Melanocyte of skin (primary cell): ENCODE data around the gene FCRL1. TPM values are rescaled to one million over a fixed set of nuclear protein-coding genes. Genes with fewer than 3 reads are reported as not detected.

Source experiments
- small RNA-seq, 2 donors: library from RNA; depleted of rRNA; stranded (forward); fragments of <200 nt; gene quantifications; one replicate each; pipeline ENCODE3, GENCODE V24; 2012
- total RNA-seq, 2 donors: library from RNA; depleted of rRNA; stranded (reverse); fragments of >200 nt; gene quantifications; 2 replicates each; pipeline ENCODE4 v1.2.3, GENCODE V29; 2012

Gene FCRL1
- total RNA-seq: not detected

GRCh38 chr1:157819896-157820295, at the start of gene FCRL1:
TSS of gene FCRL1 (minus strand) at chr1:157820120. CDS start at chr1:157820037, 83 bp downstream.

GRCh38 chr1:157841708-157842107, 21.8 kb upstream of the FCRL1 start, which contains the start of gene CD5L:
TSS of gene CD5L (minus strand) at chr1:157841808. CDS start at chr1:157841701, 107 bp downstream.

GRCh38 chr1:157776971-157777391, 42.9 kb downstream of the FCRL1 start, which contains the start of gene FCRL2:
TSS of gene FCRL2 (minus strand) at chr1:157777132. CDS start at chr1:157777073, 59 bp downstream.

Small RNA genes within 50 kb of the gene (small RNA-seq; reads per million reads assigned to genes)
- gene MRPS21P2: 0 reads per million in 2 donors

Other genes with a start within 250 kb of the FCRL1 start
- not detected for gene FCRL4, start 222.0 kb downstream of the FCRL1 start, total RNA-seq
- gene FCRL3, start 119.4 kb downstream of the FCRL1 start, total RNA-seq: not detected
- gene FCRL2, start 43.0 kb downstream of the FCRL1 start, total RNA-seq: not detected
- under 1 TPM in 1 of 2 donors, not detected in 1; under 0.01 TPM for gene CD5L, start 21.7 kb upstream of the FCRL1 start, total RNA-seq
- gene KIRREL1, start 173.5 kb upstream of the FCRL1 start, total RNA-seq: 10 to 100 TPM; 79.2 to 99.6 TPM